GM19035 (cell line): Measurements from ENCODE around the gene GPR25.
A peak's percentile ranks its signal among the peaks of the same experiment; 100 is the strongest.

Source experiments
- ATAC-seq: cut with Tn5 transposase; IDR thresholded peaks from one replicate; pipeline ENCODE4 v1.9.1; 2021; ENCODE audit not compliant: unreplicated experiment

GPR25 gene

DNA sequence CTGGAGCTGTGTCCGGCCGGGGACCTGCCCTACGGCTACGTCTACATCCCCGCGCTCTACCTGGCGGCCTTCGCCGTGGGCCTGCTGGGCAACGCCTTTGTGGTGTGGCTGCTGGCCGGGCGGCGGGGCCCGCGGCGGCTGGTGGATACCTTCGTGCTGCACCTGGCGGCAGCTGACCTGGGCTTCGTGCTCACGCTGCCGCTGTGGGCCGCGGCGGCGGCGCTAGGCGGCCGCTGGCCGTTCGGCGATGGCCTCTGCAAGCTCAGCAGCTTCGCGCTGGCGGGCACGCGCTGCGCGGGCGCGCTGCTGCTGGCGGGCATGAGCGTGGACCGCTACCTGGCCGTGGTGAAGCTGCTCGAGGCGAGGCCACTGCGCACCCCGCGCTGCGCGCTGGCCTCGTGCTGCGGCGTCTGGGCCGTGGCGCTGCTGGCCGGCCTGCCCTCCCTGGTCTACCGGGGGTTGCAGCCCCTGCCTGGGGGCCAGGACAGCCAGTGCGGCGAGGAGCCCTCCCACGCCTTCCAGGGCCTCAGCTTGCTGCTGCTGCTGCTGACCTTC is 412 bp downstream of the GPR25 start:
- ATAC-seq = no peak

DNA sequence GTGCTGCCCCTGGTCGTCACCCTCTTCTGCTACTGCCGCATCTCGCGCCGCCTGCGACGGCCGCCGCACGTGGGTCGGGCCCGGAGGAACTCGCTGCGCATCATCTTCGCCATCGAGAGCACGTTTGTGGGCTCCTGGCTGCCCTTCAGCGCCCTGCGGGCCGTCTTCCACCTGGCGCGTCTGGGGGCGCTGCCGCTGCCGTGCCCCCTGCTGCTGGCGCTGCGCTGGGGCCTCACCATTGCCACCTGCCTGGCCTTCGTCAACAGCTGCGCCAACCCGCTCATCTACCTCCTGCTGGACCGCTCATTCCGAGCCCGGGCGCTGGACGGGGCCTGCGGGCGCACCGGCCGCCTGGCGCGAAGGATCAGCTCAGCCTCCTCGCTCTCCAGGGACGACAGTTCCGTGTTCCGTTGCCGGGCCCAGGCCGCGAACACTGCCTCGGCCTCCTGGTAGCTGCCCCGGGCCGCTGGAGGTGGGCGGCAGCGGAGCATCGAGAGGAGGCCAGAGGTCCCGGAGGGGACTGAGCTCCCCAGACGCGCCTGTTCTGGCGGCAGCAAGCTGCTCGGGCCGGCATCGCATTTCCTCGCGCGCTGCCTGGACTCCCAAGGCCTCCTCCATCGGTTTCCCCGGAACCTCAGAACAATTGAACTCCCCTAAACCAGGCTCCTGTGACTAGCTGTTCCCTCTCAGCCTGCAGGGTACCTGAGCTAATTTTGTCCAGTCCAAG is 1.1 kb downstream of the GPR25 start:
- ATAC-seq = no peak

DNA sequence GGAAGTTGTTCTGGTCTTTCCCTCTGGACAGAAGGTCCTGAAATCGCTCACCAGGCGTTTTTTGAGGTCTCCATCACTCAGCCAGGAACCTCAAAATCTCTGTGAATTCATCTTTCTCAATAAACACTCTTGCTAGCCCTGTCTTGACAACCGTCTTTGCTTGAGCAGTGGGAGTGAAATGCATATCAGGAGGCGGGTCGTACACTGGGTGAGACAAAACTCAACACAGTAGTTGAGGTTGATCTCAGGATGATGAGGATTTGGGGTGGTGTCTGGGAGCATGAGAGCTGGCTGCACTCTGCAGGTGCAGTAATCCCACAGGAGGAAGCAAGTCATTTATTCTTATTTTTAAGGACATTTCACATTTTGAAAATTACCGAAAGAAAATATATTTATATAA is 1.9 kb downstream of the GPR25 start:
- no peak for ATAC-seq

DNA sequence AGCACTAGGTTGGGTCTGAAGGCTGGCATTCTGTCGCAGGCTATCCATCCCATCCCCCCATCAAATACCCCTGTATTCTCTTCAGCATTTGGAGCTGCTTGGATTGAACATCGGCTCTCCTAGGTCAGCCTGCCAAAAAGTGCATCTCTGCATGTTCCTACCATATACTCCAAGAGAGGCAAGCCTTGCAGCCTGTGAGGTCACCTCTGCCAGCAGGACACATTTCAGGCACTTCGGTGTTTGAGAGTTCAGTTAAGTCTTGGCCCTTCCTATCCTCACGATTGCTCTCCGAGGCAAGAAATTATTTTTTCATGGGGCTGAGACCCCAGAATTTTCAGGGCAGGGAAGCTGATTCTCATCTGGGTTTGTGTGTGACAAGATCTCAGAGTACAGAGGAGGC is 2.6 kb downstream of the GPR25 start:
- no peak for ATAC-seq

DNA sequence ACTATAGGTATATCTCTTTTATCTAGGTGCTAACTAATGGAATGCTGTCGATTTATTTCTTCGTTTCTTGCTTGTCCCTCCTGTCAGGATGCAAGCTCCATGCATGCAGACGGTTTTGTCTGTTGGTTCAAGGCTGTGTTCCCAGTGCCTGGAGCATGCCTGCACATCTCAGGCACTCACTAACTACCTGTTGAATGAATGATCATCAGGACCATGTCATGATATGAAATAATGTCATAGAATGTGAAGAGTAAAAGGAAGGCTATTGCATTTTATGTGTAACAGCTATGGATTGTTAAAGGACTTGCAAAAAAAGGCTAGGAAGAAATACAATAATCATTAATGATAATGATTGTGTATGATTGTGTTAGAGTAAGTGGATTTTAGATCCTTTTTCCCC is 4.2 kb downstream of the GPR25 start:
- no peak for ATAC-seq

DNA sequence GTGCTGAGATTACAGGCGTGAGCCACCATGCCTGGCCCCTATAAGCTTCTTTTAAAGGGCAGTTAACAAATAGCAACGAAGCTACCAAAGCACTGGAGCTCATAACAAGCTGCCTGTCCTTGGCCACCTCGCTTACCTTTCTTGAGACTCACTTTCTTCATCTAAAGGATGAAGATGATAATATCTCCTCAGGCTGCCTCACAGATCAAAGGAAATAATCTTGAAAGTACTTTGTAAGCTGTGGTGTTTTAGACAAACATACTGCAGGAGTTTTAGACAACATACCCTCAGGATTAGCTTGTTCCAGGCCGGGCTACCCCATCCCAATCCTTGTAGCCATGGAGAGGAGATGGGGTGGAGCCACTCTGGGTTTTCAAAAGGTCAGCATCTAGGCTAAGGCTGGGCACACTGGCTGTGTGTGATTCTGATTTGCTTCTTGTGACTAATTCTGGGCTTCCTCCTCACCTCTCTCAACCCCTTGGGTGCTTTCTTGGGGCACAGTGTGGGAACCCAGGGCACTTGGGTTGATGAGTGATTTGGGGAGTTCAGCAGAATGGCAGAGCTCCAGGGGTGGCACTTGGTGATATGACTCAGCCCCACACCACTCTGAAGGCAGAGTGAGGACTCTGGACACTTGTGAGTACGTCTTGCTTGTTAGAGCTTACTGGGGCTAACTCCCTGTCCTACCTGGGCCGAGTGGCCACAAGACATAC is 5.2 kb downstream of the GPR25 start:
- ATAC-seq = peak; percentile 69

DNA sequence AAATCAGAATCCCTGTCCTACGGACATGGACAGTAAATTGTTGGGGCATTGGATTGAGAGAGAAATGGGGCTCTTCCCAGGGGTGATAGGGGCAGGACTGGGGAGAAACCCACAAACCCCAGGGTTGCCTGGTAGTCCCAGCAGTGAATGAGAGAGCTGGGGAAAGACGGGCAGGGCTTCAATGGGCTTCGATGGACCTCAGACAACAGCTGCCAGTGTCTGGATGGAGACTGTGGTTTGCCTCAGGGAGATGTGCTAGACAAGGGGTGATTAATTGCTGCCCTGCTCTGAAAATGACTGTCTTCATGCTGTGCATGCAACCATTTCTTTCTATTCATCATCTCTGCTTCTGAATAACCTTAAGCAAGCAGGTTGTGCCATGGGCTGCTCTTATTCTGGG is 7.4 kb downstream of the GPR25 start:
- ATAC-seq = peak; percentile 65

DNA sequence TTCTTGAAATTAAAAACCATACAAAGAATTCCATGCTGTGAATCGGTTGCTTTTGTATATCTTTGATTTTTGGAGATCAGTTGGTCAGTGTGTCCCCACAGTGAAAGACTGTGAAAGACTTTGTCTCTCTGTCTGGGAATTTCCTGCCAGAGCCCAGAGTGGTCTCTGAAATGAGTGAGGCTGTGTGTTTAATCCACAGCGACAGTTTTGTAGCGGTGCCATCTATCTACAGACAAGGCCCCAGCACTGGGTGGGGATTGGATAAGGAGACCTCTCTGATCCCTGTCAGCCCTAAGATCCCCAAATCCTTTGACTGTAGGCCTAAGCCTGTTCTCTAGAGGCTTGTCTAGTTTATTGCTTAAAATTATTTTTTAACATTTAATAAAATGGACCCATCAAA is 10.3 kb downstream of the GPR25 start:
- ATAC-seq = no peak

DNA sequence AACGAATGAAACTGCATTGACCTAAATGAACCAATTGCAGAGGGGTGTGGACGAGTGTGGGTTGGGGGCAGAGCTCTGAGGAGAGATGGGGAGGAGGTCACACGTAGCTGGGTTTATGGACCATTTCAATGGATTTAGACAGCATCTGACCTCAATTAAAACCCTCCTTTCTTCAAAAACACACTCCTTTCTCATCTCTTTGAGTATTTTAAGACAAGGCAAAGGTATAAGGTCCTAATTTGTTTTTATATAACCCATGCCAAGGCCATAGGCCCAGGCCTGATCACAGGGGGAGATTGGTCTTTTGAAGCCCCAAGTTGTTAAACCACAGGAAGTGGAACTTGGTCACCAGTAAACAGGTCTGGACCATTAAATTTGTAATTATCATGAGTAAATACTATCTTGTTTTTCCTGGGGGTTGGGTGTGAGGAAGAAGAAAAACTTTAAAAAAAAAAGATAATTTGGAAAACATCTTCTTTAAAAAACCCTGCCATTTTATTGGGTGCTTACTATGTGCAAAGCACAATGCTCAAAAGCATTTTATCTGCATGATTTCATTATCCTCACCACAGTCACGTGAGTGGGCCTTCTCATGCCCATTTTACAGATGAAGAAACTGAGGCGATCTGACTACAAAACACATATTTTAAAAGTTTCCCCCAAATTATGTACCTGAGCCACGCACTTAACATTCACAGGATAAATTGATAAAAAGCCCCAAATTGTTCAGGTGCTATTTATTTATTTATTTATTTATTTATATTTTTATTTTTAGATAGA is 13.0 kb downstream of the GPR25 start:
- ATAC-seq = no peak

DNA sequence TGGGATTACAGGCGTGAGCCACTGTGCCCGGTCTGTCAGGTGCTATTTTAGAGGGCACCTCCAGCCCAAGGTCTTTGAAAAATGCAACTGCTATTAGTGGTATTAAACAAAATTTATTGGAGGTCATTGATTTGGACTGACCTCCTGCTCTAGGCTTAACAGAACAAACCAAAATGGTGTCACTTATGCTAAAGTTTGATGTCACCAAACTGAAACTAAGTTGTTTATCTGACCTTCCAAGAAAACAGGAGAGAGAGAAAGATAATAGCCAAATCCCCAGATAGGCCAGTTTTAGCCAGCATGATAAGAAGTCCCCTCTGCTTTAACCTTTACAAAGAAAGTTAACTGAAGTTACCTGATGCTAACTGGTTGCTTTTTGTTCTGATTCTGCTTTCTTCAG is 13.8 kb downstream of the GPR25 start:
- no peak for ATAC-seq

DNA sequence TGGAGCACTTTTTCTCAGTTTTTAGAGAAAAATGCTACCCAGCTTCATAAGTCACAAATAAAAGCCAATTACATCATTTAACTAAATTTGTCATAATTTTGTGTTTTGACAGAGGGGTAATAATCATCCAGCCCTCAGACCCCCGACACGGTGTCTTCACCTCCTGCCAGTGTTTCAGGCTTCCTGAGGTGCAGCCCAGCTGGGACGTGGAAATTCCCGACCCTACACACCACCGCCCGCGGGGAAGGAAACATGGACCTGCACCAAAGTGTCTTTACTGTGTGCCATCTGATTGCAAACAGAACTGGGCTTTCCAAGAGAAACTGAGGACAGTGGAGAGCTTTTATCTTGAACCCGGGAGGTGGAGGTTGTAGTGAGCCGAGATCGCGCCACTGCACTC is 14.3 kb downstream of the GPR25 start:
- no peak for ATAC-seq

DNA sequence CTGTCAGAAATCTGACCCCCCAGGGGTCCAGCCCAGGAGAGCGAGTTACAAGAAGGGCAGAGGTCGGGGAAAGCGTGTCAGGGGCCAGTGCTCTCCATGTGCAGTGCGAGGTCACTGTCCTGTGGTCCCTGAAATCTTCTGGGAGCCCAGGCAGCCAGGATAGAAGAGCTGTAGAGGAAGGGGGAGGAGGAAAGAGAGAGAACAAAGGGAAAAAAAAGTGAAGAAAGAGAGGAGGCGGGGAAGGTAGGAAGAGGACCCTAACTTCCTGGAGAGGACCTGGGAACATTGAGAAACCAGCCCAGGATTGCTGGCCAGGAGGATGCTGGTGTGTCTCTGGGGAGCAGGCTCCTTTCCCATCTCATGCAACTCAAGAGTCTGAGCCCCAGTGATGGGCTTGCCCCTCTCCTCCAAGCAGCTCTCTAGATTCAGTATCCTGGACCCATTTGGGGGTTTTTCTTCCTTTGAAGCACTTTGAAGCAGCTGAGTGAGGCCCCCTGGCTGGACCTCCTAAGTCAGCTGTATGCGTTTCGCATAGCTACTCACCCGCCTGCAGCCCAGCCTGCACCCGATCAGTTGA is 15.1 kb downstream of the GPR25 start:
- no peak for ATAC-seq

DNA sequence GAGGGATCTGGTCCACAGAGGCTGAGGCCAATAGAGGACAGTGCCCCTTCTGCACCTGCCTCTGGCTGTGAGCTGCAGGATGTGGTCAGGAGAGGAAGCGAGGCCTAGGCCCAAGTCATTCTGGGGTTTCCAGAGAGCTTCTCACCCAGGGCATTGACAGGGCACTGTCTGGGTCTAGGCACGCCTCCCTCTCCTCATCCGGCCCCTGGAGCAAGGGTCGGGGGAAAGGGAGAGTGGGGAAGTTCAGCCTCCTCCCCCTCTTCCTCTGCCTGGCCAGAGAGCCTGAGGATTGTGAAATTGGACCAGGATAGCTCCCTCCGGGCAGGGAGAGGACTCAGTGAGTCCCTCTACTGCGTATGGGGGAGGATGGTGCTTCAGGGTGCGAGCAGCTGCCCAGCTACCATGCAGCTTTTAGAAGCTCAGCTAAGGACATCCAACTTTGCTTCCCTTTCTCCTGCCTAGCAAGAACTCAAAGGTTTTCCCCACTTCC is 15.6 kb downstream of the GPR25 start:
- ATAC-seq = peak; percentile 91

DNA sequence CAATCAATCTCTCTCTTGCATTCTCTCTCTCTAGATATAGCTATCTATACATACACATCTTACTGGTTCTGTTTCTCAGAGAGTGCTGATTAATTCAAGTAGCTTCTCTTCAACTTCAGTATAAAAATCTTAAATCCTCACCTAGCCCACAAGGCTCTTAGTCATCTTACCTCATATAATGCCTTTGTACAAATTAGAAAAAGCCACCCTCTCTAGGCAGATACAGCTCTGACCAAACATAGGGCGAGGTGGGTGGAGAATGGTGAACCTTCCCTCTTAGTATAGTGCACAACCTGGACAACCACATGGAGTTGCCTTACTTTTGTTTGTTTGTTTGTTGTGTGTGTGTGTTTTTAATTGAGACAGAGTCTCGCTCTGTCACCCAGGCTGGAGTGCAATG is 16.8 kb downstream of the GPR25 start:
- ATAC-seq = no peak

DNA sequence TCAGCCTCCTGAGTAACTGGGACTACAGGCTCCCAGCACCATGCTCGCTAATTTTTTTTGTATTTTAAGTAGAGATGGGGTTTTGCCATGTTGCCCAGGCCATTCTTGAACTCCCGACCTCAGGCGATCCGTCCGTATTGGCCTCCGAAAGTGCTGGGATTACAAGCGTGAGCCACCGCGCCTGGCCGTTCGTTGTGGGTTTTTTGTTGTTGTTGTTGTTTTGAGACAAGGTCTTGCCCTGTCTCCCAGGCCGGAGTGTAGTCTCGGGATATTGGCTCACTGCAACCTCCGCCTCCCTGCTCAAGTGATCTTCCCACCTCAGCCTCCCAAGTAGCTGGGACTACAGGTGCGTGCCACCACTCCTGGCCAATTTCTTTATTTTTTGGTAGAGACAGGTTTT is 17.2 kb downstream of the GPR25 start:
- ATAC-seq = no peak

DNA sequence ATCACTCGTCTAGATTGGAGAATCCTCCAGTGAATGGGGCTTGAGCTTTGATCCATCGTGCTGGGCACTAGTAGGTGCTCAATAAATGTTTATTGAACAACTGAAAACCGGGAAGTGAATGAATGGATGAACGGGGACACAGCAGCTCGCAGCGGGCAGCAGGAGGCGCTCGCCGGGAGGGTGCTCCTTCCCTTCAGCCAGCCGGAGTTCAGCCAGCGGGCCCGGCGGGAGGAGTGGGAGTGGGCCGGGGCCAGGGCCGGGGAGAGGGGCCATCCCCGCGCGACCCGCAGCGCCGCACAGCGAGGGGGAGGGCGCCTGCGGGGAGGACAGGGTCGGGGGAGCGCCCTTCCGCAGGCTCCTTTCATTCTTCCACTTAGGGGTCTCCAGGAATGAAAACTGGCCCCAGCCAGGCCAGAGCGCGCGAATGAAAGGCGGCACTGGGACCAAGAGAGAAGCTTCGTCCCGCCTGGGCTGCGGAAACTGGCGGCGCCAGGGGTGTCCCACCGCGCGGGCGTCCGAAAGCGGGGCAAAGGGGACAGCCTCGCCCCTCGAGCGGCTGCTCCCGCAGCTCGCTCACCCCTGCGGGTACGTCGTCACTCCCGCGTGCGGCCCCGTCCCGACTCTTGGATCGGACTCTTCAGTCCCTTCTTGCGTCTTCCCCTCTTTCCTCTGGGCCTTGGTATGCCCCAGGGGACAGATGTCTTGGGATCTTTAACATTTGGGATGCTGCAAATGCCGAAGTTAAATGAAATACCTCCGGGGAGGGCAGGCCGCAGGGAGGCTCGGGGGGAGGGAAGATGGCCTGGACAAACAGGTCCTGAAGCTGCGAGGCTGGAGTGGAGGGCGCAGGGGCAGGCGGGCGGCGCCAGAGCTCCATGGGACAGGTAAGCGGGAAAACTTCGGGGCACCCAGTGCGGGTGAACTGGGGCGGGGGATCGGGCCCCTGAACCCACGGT is 18.3 kb downstream of the GPR25 start:
- ATAC-seq = no peak

DNA sequence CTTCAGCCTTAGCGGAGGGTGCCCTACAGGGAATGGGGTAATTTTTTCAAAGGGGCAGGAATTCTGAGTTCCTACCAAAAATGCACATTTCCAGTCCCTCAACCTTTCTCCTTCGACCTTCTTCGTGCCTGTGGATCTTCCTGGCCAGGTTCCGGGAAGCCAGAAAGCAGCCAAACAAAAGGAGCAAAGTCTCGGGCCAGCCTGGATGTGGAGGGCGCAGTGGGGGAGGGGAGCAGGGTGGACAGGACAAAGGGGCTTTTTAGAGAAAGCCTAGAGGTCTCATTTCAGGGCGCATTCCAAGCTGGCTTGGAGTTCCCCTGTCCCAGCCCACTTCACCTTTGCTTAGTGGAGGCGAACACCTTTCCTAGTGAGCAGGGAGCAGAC is 19.0 kb downstream of the GPR25 start:
- no peak for ATAC-seq

DNA sequence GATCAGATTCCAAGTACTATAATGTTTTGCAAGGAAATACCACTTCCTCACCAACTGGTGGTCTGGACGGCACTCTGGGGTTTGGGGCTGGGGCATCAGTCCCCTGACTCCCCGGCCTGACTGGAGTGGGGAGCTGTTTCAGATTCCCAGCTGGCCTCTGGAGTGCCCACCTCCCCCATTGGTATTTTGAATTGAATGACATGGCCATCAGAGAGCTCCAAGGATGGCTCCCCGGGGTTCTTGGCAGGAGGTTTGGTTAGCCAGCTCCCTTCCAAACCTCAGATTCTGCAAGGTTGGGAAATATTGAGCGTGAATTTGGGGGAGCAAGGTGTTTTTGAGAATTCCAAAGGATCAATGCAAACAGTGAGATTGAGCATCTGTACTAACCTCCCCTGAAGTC is 19.8 kb downstream of the GPR25 start:
- no peak for ATAC-seq

DNA sequence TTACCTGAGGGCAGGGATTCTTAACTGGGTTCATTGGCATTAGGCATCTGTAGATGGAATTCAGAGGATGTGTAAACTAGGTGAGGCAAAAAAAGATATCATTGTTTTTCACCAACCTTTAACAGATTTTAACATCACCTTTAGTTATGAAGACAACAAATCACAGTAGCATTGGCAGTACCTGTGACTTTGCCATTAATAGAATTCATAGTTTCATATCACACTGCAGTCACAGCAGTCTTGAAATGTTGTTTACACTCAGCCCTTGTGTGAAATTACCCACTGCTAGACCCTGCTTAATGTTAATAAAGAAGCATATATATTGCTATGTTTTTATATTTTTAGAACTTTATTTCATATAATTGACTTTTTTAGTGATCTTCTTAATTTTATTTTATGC is 20.2 kb downstream of the GPR25 start:
- no peak for ATAC-seq

DNA sequence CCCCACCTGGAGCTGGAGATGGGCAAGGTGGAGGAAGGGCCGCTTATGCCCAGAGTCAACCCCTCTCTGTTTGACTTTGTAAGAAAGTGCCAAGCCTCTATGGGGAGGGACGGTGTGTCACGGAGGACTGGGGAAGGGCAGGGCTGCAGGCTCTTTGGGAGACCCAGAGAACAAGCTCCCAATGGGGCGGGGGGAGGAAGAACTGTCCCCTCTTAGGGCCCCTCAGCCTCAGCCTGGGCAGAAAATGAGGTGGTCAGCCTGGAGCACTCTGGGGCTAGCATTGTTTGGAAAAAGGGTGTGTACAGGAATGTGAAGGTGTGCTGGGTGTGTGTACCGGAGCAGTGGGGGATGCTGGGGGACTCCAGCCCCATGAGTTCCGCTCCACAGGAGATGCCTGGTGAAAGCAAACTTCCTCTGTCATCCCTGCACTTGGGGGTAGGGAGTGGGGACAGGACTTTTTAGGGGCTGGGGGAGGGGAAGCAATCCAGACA is 20.7 kb downstream of the GPR25 start:
- no peak for ATAC-seq
